Liver (tissue), 9 donors: Measurements from ENCODE around the gene ZBTB49. TPM values are rescaled to one million over a fixed set of nuclear protein-coding genes. Genes with fewer than 3 reads are reported as not detected.

Experiments used
- DNase-seq: peaks from one replicate; pipeline ENCODE4 v3.0.0-alpha.2; 2017; ENCODE audit warnings: low spot score
- H3K27ac ChIP-seq, 2 donors: one replicate each; pipeline ENCODE4 v1.7.0; 2013; ENCODE audit warnings: inconsistent platforms in 2 of 2, low read length in 2 of 2, control low read depth in 1 of 2, low read depth in 1 of 2, mild to moderate bottlenecking in 1 of 2
- H3K27me3 ChIP-seq, 4 donors: one replicate each; pipeline versions ENCODE4 v1.6.1 to v1.7.0; 2013; ENCODE audit warnings: low read length in 3 of 4, inconsistent platforms in 1 of 4, mild to moderate bottlenecking in 1 of 4, moderate library complexity in 1 of 4; ENCODE audit not compliant: control insufficient read depth in 4 of 4, insufficient read depth in 4 of 4
- H3K36me3 ChIP-seq, 4 donors: one replicate each; pipeline versions ENCODE4 v1.6.1 to v1.7.0; 2013; ENCODE audit warnings: low read length in 3 of 4, mild to moderate bottlenecking in 3 of 4, low read depth in 1 of 4, moderate library complexity in 1 of 4; ENCODE audit not compliant: control insufficient read depth in 4 of 4, insufficient read depth in 3 of 4
- H3K4me1 ChIP-seq, 4 donors: one replicate each; pipeline versions ENCODE4 v1.6.1 to v1.7.0; 2013; ENCODE audit warnings: low read length in 3 of 4, mild to moderate bottlenecking in 3 of 4, moderate library complexity in 1 of 4; ENCODE audit not compliant: control insufficient read depth in 4 of 4, insufficient read depth in 4 of 4
- H3K4me3 ChIP-seq, 3 donors: one replicate each; pipeline versions ENCODE4 v1.6.1 to v1.7.0; 2013; ENCODE audit warnings: low read length in 3 of 3, control low read depth in 1 of 3, low read depth in 1 of 3, mild to moderate bottlenecking in 1 of 3
- H3K9ac ChIP-seq, 2 donors: one replicate each; pipeline ENCODE4 v1.7.0; 2013; ENCODE audit warnings: low read length in 2 of 2, mild to moderate bottlenecking in 2 of 2, moderate library complexity in 2 of 2, control low read depth in 1 of 2, low read depth in 1 of 2
- H3K9me3 ChIP-seq, 4 donors: one replicate each; pipeline versions ENCODE4 v1.6.1 to v1.7.0; 2013; ENCODE audit warnings: low read length in 3 of 4; ENCODE audit not compliant: control insufficient read depth in 4 of 4
- FOXA1 ChIP-seq: IDR thresholded peaks from 2 replicates; pipeline ENCODE4 v1.6.1; 2016; ENCODE audit warnings: antibody characterized with exemption
- FOXA2 ChIP-seq: IDR thresholded peaks from 2 replicates; pipeline ENCODE4 v1.6.1; 2016; ENCODE audit warnings: antibody characterized with exemption
- HNF4A ChIP-seq, 2 donors: conservative IDR thresholded peaks; 2 replicates each; pipeline ENCODE4 v1.6.1; 2016; ENCODE audit warnings: antibody characterized with exemption in 2 of 2, mild to moderate bottlenecking in 2 of 2
- HNF4G ChIP-seq: IDR thresholded peaks from 2 replicates; pipeline ENCODE4 v1.6.1; 2016; ENCODE audit warnings: antibody characterized with exemption
- JUND ChIP-seq, 2 donors: IDR thresholded peaks; 2 replicates each; pipeline ENCODE4 v1.6.1; 2016; ENCODE audit warnings: antibody characterized with exemption in 2 of 2
- MAX ChIP-seq: IDR thresholded peaks from 2 replicates; pipeline ENCODE4 v1.6.1; 2016; ENCODE audit warnings: antibody characterized with exemption
- NR2F2 ChIP-seq: IDR thresholded peaks from 2 replicates; pipeline ENCODE4 v1.6.1; 2016; ENCODE audit warnings: antibody characterized with exemption
- RAD21 ChIP-seq, 2 donors: IDR thresholded peaks; 2 replicates each; pipeline ENCODE4 v1.6.1; 2016; ENCODE audit warnings: antibody characterized with exemption in 2 of 2, mild to moderate bottlenecking in 2 of 2
- RXRA ChIP-seq, 2 donors: IDR thresholded peaks; 2 replicates each; pipeline ENCODE4 v1.6.1; 2017 to 2018; ENCODE audit warnings: antibody characterized with exemption in 2 of 2, mild to moderate bottlenecking in 1 of 2
- SP1 ChIP-seq: IDR thresholded peaks from 2 replicates; pipeline ENCODE4 v1.6.1; 2018; ENCODE audit warnings: antibody characterized with exemption, mild to moderate bottlenecking
- TAF1 ChIP-seq: conservative IDR thresholded peaks from 2 replicates; pipeline ENCODE4 v1.6.1; 2016; ENCODE audit warnings: antibody characterized with exemption, mild to moderate bottlenecking
- YY1 ChIP-seq: IDR thresholded peaks from 2 replicates; pipeline ENCODE4 v1.6.1; 2016; ENCODE audit warnings: antibody characterized with exemption, mild to moderate bottlenecking
- WGBS: extraction: QIAGEN DNeasy Blood & Tissue Kit; methylation state at CpG from one replicate; pipeline ENCODE4 v1.1.7; 2013; 5-methylcytosine and 5-hydroxymethylcytosine counted together
- polyA plus RNA-seq, 2 donors: library from polyadenylated mRNA; stranded (reverse) in 1 of 2; unstranded in 1 of 2; fragments of 200-250 nt in 1 of 2; fragments of >200 nt in 1 of 2; fragmentation: Nextera tagmentation in 1 of 2; extraction: Ambion mirVana in 1 of 2; gene quantifications; one replicate each; pipeline versions ENCODE4 v1.2.1 to v1.2.3, GENCODE V29; 2013 to 2015
- total RNA-seq, 2 donors: library from RNA; depleted of rRNA; stranded (reverse); fragments of >200 nt; gene quantifications; one replicate each; pipeline ENCODE4 v1.2.3, GENCODE V29; 2014
- TF ChIP-seq, protein P1 (sequence below): IDR thresholded peaks from 2 replicates; pipeline ENCODE4 v1.6.1; 2016; ENCODE audit warnings: antibody characterized with exemption, mild to moderate bottlenecking
- TF ChIP-seq, protein P2 (sequence below): fragments of 150-350 bp; IDR thresholded peaks from 2 replicates; pipeline ENCODE4 v1.5.1; 2017; ENCODE audit warnings: improper control_type of control experiment, low read depth, low read length; ENCODE audit not compliant: missing input control
- donor health status: healthy.
- donor health status: healthy.
- donor health status: healthy.
- donor health status: healthy.
- donor health status: healthy.

The ZBTB49 gene
- total and polyA plus RNA-seq, 4 donors, result 1.3 to 3.8 (median 2.0) TPM

GRCh38 chr4:4317496-4318232 is 27.6 kb downstream of the ZBTB49 start:
- no peak overlapping the region for H3K27ac ChIP-seq
- WGBS, result 92% methylated on average over 23 of the region's 23 CpGs
- H3K4me3 ChIP-seq, result no peak overlapping the region
- no peaks in the 10 kb centered on the region for H3K9me3 ChIP-seq
- H3K4me1 ChIP-seq, result no peaks in the 10 kb centered on the region
- H3K27me3 ChIP-seq, result no peaks in the 10 kb centered on the region
- TF ChIP-seq RXRA (IDR thresholded peaks at IDR 0.05) (no peak), FOXA2 (no peak), FOXA1 (no peak), JUND (IDR thresholded peaks at IDR 0.05) (no peak), YY1 (no peak), HNF4A (conservative IDR thresholded peaks at IDR 0.05) (no peak), RAD21 (IDR thresholded peaks at IDR 0.05) (no peak), TAF1 (no peak), NR2F2 (no peak), MAX (no peak)
- TF ChIP-seq, protein P1, sequence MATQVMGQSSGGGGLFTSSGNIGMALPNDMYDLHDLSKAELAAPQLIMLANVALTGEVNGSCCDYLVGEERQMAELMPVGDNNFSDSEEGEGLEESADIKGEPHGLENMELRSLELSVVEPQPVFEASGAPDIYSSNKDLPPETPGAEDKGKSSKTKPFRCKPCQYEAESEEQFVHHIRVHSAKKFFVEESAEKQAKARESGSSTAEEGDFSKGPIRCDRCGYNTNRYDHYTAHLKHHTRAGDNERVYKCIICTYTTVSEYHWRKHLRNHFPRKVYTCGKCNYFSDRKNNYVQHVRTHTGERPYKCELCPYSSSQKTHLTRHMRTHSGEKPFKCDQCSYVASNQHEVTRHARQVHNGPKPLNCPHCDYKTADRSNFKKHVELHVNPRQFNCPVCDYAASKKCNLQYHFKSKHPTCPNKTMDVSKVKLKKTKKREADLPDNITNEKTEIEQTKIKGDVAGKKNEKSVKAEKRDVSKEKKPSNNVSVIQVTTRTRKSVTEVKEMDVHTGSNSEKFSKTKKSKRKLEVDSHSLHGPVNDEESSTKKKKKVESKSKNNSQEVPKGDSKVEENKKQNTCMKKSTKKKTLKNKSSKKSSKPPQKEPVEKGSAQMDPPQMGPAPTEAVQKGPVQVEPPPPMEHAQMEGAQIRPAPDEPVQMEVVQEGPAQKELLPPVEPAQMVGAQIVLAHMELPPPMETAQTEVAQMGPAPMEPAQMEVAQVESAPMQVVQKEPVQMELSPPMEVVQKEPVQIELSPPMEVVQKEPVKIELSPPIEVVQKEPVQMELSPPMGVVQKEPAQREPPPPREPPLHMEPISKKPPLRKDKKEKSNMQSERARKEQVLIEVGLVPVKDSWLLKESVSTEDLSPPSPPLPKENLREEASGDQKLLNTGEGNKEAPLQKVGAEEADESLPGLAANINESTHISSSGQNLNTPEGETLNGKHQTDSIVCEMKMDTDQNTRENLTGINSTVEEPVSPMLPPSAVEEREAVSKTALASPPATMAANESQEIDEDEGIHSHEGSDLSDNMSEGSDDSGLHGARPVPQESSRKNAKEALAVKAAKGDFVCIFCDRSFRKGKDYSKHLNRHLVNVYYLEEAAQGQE, result no peak
- TF ChIP-seq, protein P2, sequence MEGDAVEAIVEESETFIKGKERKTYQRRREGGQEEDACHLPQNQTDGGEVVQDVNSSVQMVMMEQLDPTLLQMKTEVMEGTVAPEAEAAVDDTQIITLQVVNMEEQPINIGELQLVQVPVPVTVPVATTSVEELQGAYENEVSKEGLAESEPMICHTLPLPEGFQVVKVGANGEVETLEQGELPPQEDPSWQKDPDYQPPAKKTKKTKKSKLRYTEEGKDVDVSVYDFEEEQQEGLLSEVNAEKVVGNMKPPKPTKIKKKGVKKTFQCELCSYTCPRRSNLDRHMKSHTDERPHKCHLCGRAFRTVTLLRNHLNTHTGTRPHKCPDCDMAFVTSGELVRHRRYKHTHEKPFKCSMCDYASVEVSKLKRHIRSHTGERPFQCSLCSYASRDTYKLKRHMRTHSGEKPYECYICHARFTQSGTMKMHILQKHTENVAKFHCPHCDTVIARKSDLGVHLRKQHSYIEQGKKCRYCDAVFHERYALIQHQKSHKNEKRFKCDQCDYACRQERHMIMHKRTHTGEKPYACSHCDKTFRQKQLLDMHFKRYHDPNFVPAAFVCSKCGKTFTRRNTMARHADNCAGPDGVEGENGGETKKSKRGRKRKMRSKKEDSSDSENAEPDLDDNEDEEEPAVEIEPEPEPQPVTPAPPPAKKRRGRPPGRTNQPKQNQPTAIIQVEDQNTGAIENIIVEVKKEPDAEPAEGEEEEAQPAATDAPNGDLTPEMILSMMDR, result no peak
- H3K36me3 ChIP-seq, result peaks cover 10 to 62% (median 29%) of the 10 kb centered on the region in 4 donors
- DNase-seq, result no peak
- H3K9ac ChIP-seq, result no peak overlapping the region

DNA sequence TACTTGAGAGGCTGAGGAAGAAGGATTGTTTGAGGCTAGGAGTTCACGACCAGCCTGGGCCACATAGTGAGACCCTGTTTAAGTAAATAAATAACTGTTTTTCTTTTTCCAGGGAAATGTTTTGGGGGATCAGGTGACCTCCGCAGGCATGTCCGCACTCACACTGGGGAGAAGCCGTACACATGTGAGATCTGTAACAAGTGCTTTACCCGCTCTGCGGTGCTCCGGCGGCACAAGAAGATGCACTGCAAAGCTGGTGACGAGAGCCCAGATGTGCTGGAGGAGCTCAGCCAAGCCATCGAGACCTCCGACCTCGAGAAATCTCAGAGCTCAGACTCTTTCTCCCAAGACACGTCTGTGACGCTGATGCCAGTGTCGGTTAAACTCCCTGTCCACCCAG is 30.5 kb downstream of the ZBTB49 start:
- Histone ChIP-seq H3K27me3 (no peaks in the 10 kb centered on the region), H3K4me1 (no peaks in the 10 kb centered on the region), H3K9me3 (no peaks in the 10 kb centered on the region), H3K4me3 (no peak overlapping the region), H3K36me3 (peaks cover 10 to 42% (median 24%) of the 10 kb centered on the region in 4 donors), H3K9ac (no peak overlapping the region), H3K27ac (no peak overlapping the region)
- no peak for DNase-seq
- no peak for TF ChIP-seq TAF1
- no peak for TF ChIP-seq FOXA2
- TF ChIP-seq HNF4G, result no peak
- no peak for TF ChIP-seq SP1
- 97% methylated on average over 15 of the region's 15 CpGs for WGBS
